ENCODE results near the gene PANX2. TPM values are rescaled to one million over a fixed set of nuclear protein-coding genes. Genes with fewer than 3 reads are reported as not detected.

Gene PANX2
- total RNA-seq, 1 donor from 2014 or later = 1.5 TPM

DNA sequence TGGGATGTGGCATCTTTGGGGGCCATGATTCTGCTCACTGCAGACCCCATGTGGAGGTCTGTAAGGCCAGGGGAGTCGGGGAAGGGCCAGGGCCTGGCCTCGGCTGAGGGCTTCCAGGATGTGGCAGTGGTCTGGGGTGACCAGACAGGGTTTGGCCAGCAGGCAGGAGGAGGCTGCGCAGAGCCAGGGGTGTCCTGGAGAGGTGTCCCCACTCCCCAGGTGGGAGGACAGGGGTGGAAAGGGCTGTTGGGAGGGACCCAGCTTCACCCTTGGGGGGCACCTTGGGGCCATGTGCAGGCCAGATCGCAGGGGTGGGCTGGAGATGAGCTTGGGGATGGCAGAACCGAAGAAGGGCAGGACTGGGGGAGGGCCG is 3.4 kb downstream of the PANX2 start:
- no peak overlapping the region for H3K27ac Mint-ChIP-seq (ENCODE audit: unreplicated experiment)
- no peaks in the 10 kb centered on the region for H3K36me3 Mint-ChIP-seq (ENCODE audit: unreplicated experiment)
- peaks cover 5% of the 10 kb centered on the region for H3K4me1 Mint-ChIP-seq (ENCODE audit: unreplicated experiment)
- TF ChIP-seq, protein P1, sequence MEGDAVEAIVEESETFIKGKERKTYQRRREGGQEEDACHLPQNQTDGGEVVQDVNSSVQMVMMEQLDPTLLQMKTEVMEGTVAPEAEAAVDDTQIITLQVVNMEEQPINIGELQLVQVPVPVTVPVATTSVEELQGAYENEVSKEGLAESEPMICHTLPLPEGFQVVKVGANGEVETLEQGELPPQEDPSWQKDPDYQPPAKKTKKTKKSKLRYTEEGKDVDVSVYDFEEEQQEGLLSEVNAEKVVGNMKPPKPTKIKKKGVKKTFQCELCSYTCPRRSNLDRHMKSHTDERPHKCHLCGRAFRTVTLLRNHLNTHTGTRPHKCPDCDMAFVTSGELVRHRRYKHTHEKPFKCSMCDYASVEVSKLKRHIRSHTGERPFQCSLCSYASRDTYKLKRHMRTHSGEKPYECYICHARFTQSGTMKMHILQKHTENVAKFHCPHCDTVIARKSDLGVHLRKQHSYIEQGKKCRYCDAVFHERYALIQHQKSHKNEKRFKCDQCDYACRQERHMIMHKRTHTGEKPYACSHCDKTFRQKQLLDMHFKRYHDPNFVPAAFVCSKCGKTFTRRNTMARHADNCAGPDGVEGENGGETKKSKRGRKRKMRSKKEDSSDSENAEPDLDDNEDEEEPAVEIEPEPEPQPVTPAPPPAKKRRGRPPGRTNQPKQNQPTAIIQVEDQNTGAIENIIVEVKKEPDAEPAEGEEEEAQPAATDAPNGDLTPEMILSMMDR (IDR thresholded peaks at IDR 0.05) = no peak
- no peak for DNase-seq (ENCODE audit: extremely low spot score, unreplicated experiment)
- H3K27me3 Mint-ChIP-seq (ENCODE audit: unreplicated experiment) = peaks cover 6% of the 10 kb centered on the region
- H3K9me3 Mint-ChIP-seq (ENCODE audit: unreplicated experiment) = no peaks in the 10 kb centered on the region
- H3K4me3 Mint-ChIP-seq (ENCODE audit: unreplicated experiment) = no peak overlapping the region

DNA sequence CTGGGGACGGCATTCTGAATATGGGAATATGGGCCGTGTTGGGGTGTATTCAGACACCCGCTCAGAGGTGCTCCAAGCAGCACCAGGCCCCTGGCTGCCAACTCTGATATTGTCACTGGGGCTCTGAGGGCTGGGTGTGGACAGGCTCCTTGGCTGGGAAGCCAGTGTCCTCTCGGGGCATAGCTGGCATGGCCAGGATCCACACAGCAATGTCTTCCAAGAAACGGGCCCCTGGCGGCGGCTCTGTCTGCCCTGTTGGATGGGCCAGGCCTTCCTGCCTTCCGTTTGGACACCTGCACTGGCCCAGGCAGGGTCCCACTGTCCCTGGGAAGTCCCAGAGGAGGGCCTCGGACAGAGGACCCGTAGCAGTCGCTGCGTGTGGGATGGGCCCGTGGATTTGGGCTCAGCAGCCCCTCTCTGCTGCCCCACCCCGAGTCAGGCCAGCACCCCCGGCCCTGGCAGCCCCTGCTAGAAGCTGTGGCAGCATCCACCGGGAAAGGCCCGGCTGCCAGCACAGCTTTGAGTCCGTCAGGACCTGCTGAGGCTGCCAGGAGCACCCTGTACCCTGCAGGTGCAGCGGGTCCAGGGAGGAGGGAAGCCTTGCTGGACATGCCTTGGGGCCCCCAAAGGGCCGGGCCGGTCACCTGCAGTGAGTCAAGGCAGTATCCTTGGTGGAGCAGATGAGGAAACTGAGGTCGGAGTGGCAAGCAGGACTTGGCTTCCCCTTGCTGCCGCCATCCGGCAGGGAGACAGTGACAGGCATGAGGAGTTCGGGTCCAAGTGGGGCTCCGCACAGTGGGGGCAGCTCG is 4.1 kb downstream of the PANX2 start:
- no peak overlapping the region for H3K27ac Mint-ChIP-seq (ENCODE audit: unreplicated experiment)
- H3K36me3 Mint-ChIP-seq (ENCODE audit: unreplicated experiment) = no peaks in the 10 kb centered on the region
- H3K4me1 Mint-ChIP-seq (ENCODE audit: unreplicated experiment) = peaks cover 2% of the 10 kb centered on the region
- H3K4me3 Mint-ChIP-seq (ENCODE audit: unreplicated experiment) = no peak overlapping the region
- TF ChIP-seq, protein P1 (IDR thresholded peaks at IDR 0.05) = no peak
- H3K27me3 Mint-ChIP-seq (ENCODE audit: unreplicated experiment) = peaks cover 2% of the 10 kb centered on the region
- H3K9me3 Mint-ChIP-seq (ENCODE audit: unreplicated experiment) = no peaks in the 10 kb centered on the region
- DNase-seq (ENCODE audit: extremely low spot score, unreplicated experiment) = no peak

DNA sequence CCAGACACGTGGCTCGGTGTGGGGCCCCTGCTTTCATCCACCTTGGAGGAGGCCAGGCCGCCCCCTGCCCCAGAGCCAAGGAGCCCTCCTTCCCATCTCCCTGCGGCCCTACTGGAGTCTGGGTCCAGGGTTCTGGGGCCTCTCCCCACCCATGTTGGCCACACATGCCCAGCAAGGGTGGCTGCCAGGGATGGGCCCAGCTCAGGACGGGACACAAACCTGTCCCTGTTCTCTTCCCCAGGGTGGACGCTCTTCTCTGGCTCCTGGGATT is 4.6 kb downstream of the PANX2 start:
- no peak for DNase-seq (ENCODE audit: extremely low spot score, unreplicated experiment)
- TF ChIP-seq, protein P1 (IDR thresholded peaks at IDR 0.05) = no peak
- no peaks in the 10 kb centered on the region for H3K9me3 Mint-ChIP-seq (ENCODE audit: unreplicated experiment)

DNA sequence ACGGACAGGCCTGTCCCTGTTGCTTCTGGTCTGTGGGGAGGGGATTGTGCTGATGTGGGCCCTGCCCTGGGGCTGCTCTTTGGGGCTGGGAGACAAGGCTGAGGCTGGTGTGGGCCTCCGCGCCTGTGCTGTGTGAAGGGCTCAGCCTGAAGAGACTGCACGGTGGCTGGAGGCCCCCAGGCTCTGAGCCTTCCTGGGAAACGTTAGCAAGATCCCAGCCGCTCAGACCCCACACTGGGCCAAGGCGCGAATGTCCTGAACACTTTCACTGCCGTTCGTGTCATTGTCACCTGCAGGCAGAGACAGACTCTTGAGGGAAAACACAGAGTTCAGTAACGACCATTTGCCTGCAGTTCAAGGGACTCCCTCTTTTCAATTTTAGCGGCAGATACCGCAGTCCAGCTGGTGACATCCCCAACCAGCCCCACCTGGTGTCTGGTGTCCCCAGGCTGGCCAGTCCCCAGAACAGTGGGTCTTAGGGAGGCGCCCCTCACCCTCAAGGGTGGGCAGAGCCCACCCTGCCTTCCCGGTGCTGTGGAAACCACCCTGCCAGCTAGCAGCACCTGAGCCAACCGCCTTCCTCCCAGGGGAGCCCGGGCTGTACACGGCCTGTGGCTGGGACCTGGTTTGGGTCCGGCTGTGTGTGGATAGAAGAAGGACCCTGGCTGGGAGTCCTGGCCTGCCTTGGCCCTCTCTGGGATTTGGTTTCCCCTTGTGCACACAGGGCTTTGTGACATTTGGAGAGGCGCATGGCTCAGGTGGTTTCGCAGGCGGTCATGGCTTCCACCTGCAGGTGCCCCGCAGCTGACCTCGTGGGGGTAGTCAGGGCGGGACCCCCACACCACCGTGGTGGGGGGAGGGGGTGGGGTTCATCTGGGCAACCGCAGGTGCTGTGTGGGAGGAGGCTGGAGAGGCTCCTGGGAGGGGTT is 5.7 kb downstream of the PANX2 start:
- Mint-ChIP-seq H3K27ac (ENCODE audit: unreplicated experiment) (no peak overlapping the region), H3K27me3 (ENCODE audit: unreplicated experiment) (no peaks in the 10 kb centered on the region), H3K9me3 (ENCODE audit: unreplicated experiment) (no peaks in the 10 kb centered on the region), H3K4me1 (ENCODE audit: unreplicated experiment) (no peaks in the 10 kb centered on the region), H3K4me3 (ENCODE audit: unreplicated experiment) (no peak overlapping the region), H3K36me3 (ENCODE audit: unreplicated experiment) (no peaks in the 10 kb centered on the region)
- TF ChIP-seq, protein P1 (IDR thresholded peaks at IDR 0.05) = no peak
- DNase-seq (ENCODE audit: extremely low spot score, unreplicated experiment) = no peak

More for the DNA sequence above, 4.6 kb downstream of the PANX2 start:
- Mint-ChIP-seq H3K4me1 (ENCODE audit: unreplicated experiment) (peaks cover 2% of the 10 kb centered on the region), H3K4me3 (ENCODE audit: unreplicated experiment) (no peak overlapping the region), H3K27ac (ENCODE audit: unreplicated experiment) (no peak overlapping the region), H3K36me3 (ENCODE audit: unreplicated experiment) (no peaks in the 10 kb centered on the region), H3K27me3 (ENCODE audit: unreplicated experiment) (peaks cover 2% of the 10 kb centered on the region)
